ENCODE measurements around the gene OAS3. TPM values are rescaled to one million over a fixed set of nuclear protein-coding genes. Genes with fewer than 3 reads are reported as not detected.
A peak's percentile ranks its signal among the peaks of the same experiment; 100 is the strongest.
"Not testable (repeated sequence)": the region's sequence is repeated elsewhere in the genome, so short reads cannot be mapped to it uniquely, and the experiment has no call there.

Gene OAS3, protein sequence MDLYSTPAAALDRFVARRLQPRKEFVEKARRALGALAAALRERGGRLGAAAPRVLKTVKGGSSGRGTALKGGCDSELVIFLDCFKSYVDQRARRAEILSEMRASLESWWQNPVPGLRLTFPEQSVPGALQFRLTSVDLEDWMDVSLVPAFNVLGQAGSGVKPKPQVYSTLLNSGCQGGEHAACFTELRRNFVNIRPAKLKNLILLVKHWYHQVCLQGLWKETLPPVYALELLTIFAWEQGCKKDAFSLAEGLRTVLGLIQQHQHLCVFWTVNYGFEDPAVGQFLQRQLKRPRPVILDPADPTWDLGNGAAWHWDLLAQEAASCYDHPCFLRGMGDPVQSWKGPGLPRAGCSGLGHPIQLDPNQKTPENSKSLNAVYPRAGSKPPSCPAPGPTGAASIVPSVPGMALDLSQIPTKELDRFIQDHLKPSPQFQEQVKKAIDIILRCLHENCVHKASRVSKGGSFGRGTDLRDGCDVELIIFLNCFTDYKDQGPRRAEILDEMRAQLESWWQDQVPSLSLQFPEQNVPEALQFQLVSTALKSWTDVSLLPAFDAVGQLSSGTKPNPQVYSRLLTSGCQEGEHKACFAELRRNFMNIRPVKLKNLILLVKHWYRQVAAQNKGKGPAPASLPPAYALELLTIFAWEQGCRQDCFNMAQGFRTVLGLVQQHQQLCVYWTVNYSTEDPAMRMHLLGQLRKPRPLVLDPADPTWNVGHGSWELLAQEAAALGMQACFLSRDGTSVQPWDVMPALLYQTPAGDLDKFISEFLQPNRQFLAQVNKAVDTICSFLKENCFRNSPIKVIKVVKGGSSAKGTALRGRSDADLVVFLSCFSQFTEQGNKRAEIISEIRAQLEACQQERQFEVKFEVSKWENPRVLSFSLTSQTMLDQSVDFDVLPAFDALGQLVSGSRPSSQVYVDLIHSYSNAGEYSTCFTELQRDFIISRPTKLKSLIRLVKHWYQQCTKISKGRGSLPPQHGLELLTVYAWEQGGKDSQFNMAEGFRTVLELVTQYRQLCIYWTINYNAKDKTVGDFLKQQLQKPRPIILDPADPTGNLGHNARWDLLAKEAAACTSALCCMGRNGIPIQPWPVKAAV
- 4.1 TPM for total RNA-seq

DNA sequence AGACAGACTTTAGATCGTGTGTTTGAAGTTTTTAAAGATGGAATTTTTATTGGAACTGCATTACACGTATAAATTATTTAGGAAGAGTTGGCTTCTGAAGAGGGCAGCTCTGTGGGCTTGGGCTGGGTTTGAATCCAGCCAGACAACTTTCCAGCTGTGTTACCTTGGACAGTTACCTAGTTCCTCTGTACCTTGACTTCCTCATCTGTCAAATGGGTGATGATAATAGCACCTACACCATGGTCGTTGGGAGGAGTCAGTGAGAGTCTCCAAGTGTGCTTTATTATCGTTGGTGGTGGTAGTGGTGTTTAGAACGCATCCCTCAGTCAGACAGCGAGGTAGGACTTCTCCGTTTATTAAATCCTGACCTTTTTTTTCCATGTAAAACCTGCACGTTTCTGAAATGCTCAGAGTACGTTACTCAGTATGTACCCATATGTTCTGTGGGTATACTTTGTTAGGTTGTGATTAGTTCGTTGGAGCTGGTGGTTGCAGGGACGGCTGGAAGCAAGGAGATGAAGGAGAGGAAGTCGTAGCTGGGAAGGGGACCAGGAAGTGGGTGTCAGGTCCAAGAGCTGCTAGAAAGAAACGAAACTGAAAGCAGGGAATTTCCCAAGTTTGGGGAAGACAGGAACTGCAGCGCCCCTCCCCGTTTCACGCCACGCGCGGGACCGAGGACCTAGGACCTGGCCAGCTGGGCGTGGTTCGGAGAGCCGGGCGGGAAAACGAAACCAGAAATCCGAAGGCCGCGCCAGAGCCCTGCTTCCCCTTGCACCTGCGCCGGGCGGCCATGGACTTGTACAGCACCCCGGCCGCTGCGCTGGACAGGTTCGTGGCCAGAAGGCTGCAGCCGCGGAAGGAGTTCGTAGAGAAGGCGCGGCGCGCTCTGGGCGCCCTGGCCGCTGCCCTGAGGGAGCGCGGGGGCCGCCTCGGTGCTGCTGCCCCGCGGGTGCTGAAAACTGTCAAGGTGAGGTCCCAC is at the start of gene OAS3:
Gene OAS3, plus strand, starts transcription at position 734 of the 979 bp plus-strand sequence. Its CDS starts 57 bp downstream, at position 791.
- DNase-seq (ENCODE audit: low spot score) (peak; percentile 93), ATAC-seq (peak; percentile 98)

DNA sequence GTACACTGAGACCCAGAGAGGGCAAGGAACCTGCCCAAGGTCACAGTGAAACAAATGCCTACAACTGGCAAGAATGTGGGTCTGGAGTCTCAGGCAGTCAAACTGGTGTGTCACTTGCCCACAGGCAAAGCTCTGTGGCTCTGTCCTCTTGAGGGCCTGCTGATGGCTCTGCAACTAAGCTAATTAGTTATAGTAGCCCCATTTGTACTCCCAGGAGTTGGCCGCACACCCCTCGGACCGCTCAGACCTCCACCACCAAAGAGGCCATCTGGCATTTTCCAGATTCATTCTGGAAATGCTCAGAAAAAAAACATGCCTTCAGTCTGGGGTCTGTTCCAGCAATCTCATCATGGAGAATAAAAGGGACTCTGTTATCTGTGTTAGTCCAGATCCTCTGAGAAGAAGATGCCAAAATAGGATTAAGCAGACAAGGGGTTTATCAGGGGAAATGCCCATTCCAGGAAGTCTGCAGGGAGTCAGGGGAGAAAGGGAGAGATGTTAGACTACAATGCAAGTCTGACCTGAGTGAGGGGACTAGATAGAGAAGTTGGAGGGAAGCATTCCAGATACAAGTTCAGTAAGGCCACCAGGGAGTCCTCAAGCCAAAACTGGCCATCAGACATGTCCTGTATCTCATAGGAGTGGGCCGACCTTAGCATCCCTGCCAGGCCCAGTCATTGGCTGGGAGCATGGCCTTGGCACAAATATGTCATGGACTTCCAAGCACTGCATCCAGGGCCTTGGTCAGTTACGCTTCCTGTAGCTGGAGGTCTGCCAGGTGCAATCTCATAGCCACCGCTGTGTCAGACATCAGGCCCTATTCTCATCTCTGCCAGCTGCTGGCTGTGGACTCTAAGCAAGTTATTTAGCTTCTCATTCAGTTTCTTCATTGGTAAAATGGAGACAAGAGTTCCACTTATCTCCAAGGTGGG is 46.9 kb upstream of the OAS3 start:
- peak; percentile 44 for DNase-seq (ENCODE audit: low spot score)

DNA sequence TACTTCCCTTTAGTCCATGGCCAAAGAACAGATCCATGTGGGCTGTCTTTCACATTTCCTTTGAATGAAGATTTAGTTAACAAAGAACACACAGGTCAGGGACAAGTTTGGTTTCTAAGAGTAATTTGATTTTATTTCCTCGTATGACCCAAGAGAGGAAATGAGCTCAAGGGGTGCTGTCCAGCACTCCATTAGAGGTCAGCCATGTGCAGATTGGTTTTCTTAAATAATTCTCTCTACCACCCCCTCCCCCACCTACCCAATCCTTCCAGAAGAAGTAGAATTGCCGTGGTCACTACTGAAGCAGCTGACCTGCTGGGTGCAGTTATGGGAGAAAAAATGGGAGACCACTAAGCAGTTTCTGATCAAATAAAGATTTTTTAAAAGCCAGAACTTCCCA is 45.4 kb upstream of the OAS3 start:
- ATAC-seq (no peak), DNase-seq (ENCODE audit: low spot score) (no peak)

More for the DNA sequence above, 46.9 kb upstream of the OAS3 start:
- ATAC-seq, result no peak

DNA sequence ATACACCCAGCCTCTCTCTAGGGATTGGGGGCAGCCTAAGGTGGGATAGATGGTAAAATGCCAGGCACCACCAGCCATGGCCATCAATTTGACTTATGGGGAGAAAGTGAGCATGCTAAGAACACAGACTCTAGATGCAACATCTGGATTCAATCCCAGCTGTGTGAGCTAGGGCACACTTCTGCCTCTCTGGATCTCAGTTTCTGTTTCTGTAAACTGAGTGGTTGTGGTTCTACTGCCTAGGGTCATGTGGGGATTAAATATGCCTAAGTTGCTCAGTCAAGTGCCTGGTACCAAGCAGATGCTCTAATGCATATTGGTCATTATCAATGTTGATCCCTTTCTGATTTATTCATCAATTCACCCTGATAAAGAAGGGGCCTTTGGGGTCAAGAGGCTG is 44.1 kb upstream of the OAS3 start:
- ATAC-seq (no peak), DNase-seq (ENCODE audit: low spot score) (no peak)

GRCh38 chr12:112898380-112898779 is 39.9 kb upstream of the OAS3 start:
- no peak for ATAC-seq
- no peak for DNase-seq (ENCODE audit: low spot score)

GRCh38 chr12:112900298-112901145 is 37.8 kb upstream of the OAS3 start:
- DNase-seq (ENCODE audit: low spot score), result no peak
- peak; percentile 80 for ATAC-seq

GRCh38 chr12:112901271-112901670 is 37.0 kb upstream of the OAS3 start:
- ATAC-seq (peak; percentile 91), DNase-seq (ENCODE audit: low spot score) (peak; percentile 91)

GRCh38 chr12:112904571-112904970 is 33.7 kb upstream of the OAS3 start:
- no peak for DNase-seq (ENCODE audit: low spot score)
- ATAC-seq, result no peak

DNA sequence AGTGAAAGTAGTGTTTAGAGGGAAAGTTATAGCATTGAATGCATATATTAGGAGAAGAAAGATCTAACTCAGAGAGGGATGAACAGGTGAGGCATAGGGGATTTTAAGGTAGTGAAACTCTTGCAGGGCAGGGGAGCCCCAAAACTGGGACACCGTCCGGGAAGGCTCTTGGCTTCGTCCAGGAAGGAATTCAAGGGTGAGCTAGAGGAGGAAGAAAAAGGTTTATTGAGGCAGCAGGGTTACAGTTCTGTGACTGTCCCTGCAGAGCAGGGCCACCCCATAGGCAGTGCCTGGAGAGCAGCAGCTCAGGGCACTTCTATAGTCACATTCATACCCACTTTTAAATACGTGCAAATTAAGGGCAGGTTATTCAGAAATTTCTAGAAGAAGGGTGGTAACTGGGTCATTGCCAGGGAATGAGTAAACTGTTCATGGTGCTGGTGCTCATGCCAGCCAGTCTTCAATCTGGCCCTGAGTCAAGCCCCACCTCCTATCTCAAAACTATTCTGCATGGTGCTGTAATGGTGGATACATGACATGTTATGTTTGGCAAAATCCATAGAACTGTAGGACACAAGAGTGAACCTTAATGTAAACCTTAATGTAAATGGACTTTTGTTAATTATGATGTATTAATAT is 32.7 kb upstream of the OAS3 start:
- DNase-seq (ENCODE audit: low spot score) (no peak), ATAC-seq (no peak)

- DNase-seq (ENCODE audit: low spot score) (peak; percentile 73), ATAC-seq (peak; percentile 90)
Measured at GRCh38 chr12:112906712-112907414, 31.4 kb upstream of the OAS3 start, which contains the start of gene OAS1. Gene OAS1, plus strand, starts transcription at chr12:112906962. Its CDS starts 78 bp downstream, at chr12:112907040.

DNA sequence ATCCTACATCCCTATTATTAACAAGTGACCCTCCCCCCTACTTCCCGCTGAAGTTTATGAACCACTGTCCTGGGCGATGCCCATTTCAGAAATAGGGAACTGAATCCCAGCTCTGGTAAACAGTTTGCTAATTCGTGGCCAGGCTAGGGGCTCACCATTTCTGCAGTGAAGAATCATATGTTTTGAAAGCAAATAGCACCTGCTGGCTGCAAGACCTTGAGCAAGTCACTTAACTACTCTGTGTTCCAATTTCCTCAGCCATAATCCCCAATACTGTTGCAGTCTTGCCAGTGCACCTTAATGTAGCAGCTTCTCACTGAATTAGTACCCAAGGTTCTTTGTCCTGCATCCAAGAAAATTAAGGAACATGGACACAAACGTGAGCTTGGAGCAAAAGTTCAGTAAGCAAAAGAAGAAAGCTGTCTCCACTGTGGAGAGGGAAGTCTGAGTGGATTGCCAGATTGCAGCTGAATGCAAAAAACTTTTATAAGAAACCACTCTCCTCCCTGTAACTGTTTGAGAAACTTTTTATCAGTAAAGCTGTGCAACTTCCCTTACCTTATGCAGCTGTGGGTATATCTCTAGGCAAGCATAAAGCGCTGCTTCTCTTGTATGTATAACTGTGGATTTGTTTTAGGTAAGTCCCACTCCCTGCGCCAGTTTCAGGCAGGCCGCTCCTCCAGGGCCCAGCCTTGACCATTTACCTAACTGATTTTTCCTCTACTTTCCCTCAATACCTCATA is 30.7 kb upstream of the OAS3 start:
- DNase-seq (ENCODE audit: low spot score) (no peak), ATAC-seq (peak; percentile 33)

DNA sequence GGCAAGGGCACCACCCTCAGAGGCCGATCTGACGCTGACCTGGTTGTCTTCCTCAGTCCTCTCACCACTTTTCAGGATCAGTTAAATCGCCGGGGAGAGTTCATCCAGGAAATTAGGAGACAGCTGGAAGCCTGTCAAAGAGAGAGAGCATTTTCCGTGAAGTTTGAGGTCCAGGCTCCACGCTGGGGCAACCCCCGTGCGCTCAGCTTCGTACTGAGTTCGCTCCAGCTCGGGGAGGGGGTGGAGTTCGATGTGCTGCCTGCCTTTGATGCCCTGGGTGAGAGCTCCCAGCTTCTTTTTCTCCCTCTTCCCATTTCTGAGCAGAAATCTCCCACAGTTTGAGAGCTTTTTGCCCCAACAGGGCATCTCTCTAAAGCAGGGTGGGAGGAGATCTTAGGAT is 29.7 kb upstream of the OAS3 start:
- DNase-seq (ENCODE audit: low spot score) (no peak), ATAC-seq (peak; percentile 37)

- no peak for DNase-seq (ENCODE audit: low spot score)
- ATAC-seq, result no peak
Measured at GRCh38 chr12:112909693-112910092, 28.6 kb upstream of the OAS3 start.

DNA sequence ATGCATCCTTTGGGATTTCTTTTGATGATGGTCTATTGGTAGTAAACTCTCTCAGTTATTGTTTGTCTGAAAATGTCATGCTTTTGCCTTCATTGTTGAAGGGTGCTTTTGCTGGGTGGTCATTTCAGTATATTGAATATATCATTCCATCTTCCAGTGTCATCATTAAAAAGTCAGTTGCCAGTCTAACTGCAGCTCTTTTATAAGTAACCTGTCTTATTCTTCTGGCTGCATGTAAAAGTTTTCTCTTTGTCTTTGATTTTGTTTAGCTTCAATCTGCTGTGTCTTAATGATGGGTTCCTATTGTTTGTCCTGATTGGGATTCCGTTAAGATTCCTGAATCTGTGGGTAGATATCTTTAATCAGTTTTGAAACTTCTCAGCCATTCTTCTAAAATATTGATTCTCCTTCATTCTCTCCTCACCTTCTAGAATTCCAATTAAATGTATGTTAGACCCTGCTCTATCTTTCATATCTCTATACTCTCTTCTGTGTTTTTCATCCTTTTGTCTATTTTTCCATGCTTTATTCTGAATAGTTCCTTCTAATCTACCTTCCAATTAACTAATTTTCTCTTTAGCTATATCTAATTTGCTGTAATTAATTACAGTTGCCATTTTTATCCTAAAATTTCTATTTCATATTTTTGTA is 25.1 kb upstream of the OAS3 start:
- ATAC-seq, result no peak

GRCh38 chr12:112913888-112914287 is 24.4 kb upstream of the OAS3 start:
- ATAC-seq; DNase-seq (ENCODE audit: low spot score): not testable (repeated sequence)

More for the DNA sequence above, 25.1 kb upstream of the OAS3 start:
- DNase-seq (ENCODE audit: low spot score), result no peak

GRCh38 chr12:112916270-112916669 is 22.0 kb upstream of the OAS3 start:
- peak; percentile 95 for ATAC-seq
- peak; percentile 52 for DNase-seq (ENCODE audit: low spot score)
